ENCODE measurements around the gene DHH.

DHH gene

GRCh38 chr12:49092816-49093406, 1.7 kb downstream of the DHH start:
- Mint-ChIP-seq H3K27me3 (peaks cover 38% of the 10 kb centered on the region), H3K4me1 (peaks cover 47% of the 10 kb centered on the region), H3K9me3 (no peaks in the 10 kb centered on the region), H3K36me3 (peaks cover 3% of the 10 kb centered on the region), H3K27ac (peak overlapping the region; percentile 46), H3K4me3 (peak overlapping the region; percentile 30)

GRCh38 chr12:49092086-49092815, 2.4 kb downstream of the DHH start:
- peaks cover 38% of the 10 kb centered on the region for H3K27me3 Mint-ChIP-seq
- peak overlapping the region; percentile 42 for H3K4me3 Mint-ChIP-seq
- peaks cover 49% of the 10 kb centered on the region for H3K4me1 Mint-ChIP-seq

GRCh38 chr12:49091836-49092085, 2.8 kb downstream of the DHH start:
- no peak overlapping the region for H3K4me3 Mint-ChIP-seq
- H3K27ac Mint-ChIP-seq, result no peak overlapping the region
- H3K4me1 Mint-ChIP-seq, result peaks cover 49% of the 10 kb centered on the region
- no peaks in the 10 kb centered on the region for H3K9me3 Mint-ChIP-seq
- H3K27me3 Mint-ChIP-seq, result peaks cover 38% of the 10 kb centered on the region
- peaks cover 3% of the 10 kb centered on the region for H3K36me3 Mint-ChIP-seq

More at GRCh38 chr12:49092086-49092815, 2.4 kb downstream of the DHH start:
- Mint-ChIP-seq H3K27ac (peak overlapping the region; percentile 46), H3K9me3 (no peaks in the 10 kb centered on the region), H3K36me3 (peaks cover 3% of the 10 kb centered on the region)

- Mint-ChIP-seq H3K9me3 (no peaks in the 10 kb centered on the region), H3K4me3 (peak overlapping the region; percentile 72), H3K36me3 (no peaks in the 10 kb centered on the region), H3K27me3 (peaks cover 38% of the 10 kb centered on the region), H3K4me1 (peaks cover 49% of the 10 kb centered on the region), H3K27ac (no peak overlapping the region)
Measured at GRCh38 chr12:49091056-49091835, 3.4 kb downstream of the DHH start.

GRCh38 chr12:49089821-49090773, 4.5 kb downstream of the DHH start:
- H3K27ac Mint-ChIP-seq, result no peak overlapping the region
- H3K9me3 Mint-ChIP-seq, result no peaks in the 10 kb centered on the region
- H3K36me3 Mint-ChIP-seq, result no peaks in the 10 kb centered on the region
- peaks cover 44% of the 10 kb centered on the region for H3K4me1 Mint-ChIP-seq
- H3K27me3 Mint-ChIP-seq, result peaks cover 38% of the 10 kb centered on the region
- H3K4me3 Mint-ChIP-seq, result peak overlapping the region; percentile 80

GRCh38 chr12:49088932-49089330, 5.7 kb downstream of the DHH start:
- peaks cover 39% of the 10 kb centered on the region for H3K4me1 Mint-ChIP-seq
- H3K9me3 Mint-ChIP-seq, result no peaks in the 10 kb centered on the region
- H3K4me3 Mint-ChIP-seq, result peak overlapping the region; percentile 26
- no peaks in the 10 kb centered on the region for H3K36me3 Mint-ChIP-seq
- peaks cover 34% of the 10 kb centered on the region for H3K27me3 Mint-ChIP-seq
- no peak overlapping the region for H3K27ac Mint-ChIP-seq

GRCh38 chr12:49088150-49088931, 6.3 kb downstream of the DHH start:
- Mint-ChIP-seq H3K4me3 (peak overlapping the region; percentile 23), H3K4me1 (peaks cover 34% of the 10 kb centered on the region), H3K27ac (no peak overlapping the region), H3K27me3 (peaks cover 29% of the 10 kb centered on the region), H3K36me3 (no peaks in the 10 kb centered on the region), H3K9me3 (no peaks in the 10 kb centered on the region)

- Mint-ChIP-seq H3K9me3 (no peaks in the 10 kb centered on the region), H3K36me3 (no peaks in the 10 kb centered on the region), H3K27ac (no peak overlapping the region), H3K27me3 (peaks cover 17% of the 10 kb centered on the region), H3K4me3 (no peak overlapping the region), H3K4me1 (peaks cover 21% of the 10 kb centered on the region)
Measured at GRCh38 chr12:49086116-49086515, 8.5 kb downstream of the DHH start.

- Mint-ChIP-seq H3K36me3 (no peaks in the 10 kb centered on the region), H3K27ac (no peak overlapping the region), H3K4me1 (peaks cover 9% of the 10 kb centered on the region), H3K27me3 (peaks cover 9% of the 10 kb centered on the region), H3K9me3 (no peaks in the 10 kb centered on the region), H3K4me3 (no peak overlapping the region)
Measured at GRCh38 chr12:49084438-49084837, 10.2 kb downstream of the DHH start.

GRCh38 chr12:49079793-49080192, 14.8 kb downstream of the DHH start:
- Mint-ChIP-seq H3K9me3 (no peaks in the 10 kb centered on the region), H3K27ac (no peak overlapping the region), H3K36me3 (no peaks in the 10 kb centered on the region), H3K27me3 (no peaks in the 10 kb centered on the region), H3K4me1 (no peaks in the 10 kb centered on the region), H3K4me3 (no peak overlapping the region)

GRCh38 chr12:49070971-49071370, 23.6 kb downstream of the DHH start:
- Mint-ChIP-seq H3K4me3 (no peak overlapping the region), H3K27ac (no peak overlapping the region), H3K4me1 (peaks cover 18% of the 10 kb centered on the region), H3K9me3 (no peaks in the 10 kb centered on the region), H3K27me3 (no peaks in the 10 kb centered on the region), H3K36me3 (no peaks in the 10 kb centered on the region)

- Mint-ChIP-seq H3K4me1 (peaks cover 18% of the 10 kb centered on the region), H3K27ac (peak within 1 kb of the TSS; percentile 48), H3K9me3 (no peaks in the 10 kb centered on the region), H3K27me3 (no peaks in the 10 kb centered on the region), H3K4me3 (peak within 1 kb of the TSS; percentile 98), H3K36me3 (no peaks in the 10 kb centered on the region)
Measured at GRCh38 chr12:49069507-49070346, 24.9 kb downstream of the DHH start, which contains the start of gene RHEBL1. Gene RHEBL1 (minus strand): TSS chr12:49069979. CDS start chr12:49069785, 194 bp downstream.

- Mint-ChIP-seq H3K27me3 (no peaks in the 10 kb centered on the region), H3K27ac (no peak overlapping the region)
Measured at GRCh38 chr12:49068879-49069506, 25.6 kb downstream of the DHH start.

More at GRCh38 chr12:49068879-49069506, 25.6 kb downstream of the DHH start:
- Mint-ChIP-seq H3K36me3 (no peaks in the 10 kb centered on the region), H3K4me1 (peaks cover 20% of the 10 kb centered on the region), H3K9me3 (no peaks in the 10 kb centered on the region), H3K4me3 (peak overlapping the region; percentile 98)

Measured in activated naive CD4-positive, alpha-beta T cell treated with anti-CD3 and anti-CD28 coated beads, Interleukin-2, amount 50 U/mL, for 24 hours (primary cell).